Mucosa of descending colon (tissue), 3 donors: ENCODE measurements around the gene KCNB1. TPM values are rescaled to one million over a fixed set of nuclear protein-coding genes. Genes with fewer than 3 reads are reported as not detected.

Source experiments
- ATAC-seq: fragments of 200-7000 bp; cut with Tn5 transposase; one replicate; pipeline ENCODE4 v1.9.1; 2020; ENCODE audit warnings: mild to moderate bottlenecking, moderate library complexity
- DNase-seq, 3 donors: peaks; one replicate each; pipeline ENCODE4 v3.0.0-alpha.2; 2020
- H3K36me3 ChIP-seq: fragments of 200-600 bp; one replicate; pipeline ENCODE4 v1.8.0; 2021; ENCODE audit warnings: low read depth, mild to moderate bottlenecking
- H3K4me1 ChIP-seq: fragments of 200-600 bp; one replicate; pipeline ENCODE4 v1.8.0; 2021; ENCODE audit warnings: low read depth, mild to moderate bottlenecking
- H3K4me3 ChIP-seq: fragments of 200-600 bp; one replicate; pipeline ENCODE4 v1.8.0; 2021; ENCODE audit warnings: mild to moderate bottlenecking
- H3K9me3 ChIP-seq: fragments of 200-600 bp; one replicate; pipeline ENCODE4 v1.8.0; 2021; ENCODE audit warnings: mild to moderate bottlenecking
- intact Hi-C, 2 donors: fragments of 100-400 bp; cut with DNase I in 1 of 2; cut with micrococcal nuclease in 1 of 2; formaldehyde crosslinking; loops; one replicate each; pipeline versions ENCODE4 v1.11.0 to v1.11.1; 2022; cut with DNase I, micrococcal nuclease
- total RNA-seq, 3 donors: library from RNA; stranded (reverse); fragmentation: NEBNext Ultra II Directional in 2 of 3; extraction: Animal tissue kit (Norgen Biotek cat#: 25700) in 2 of 3; gene quantifications; one replicate each; pipeline versions ENCODE4 v1.2.1 to v1.2.4, GENCODE V29; 2021 to 2023
- TF ChIP-seq, protein P1 (sequence below): fragments of 200-600 bp; IDR thresholded peaks from one replicate; pipeline ENCODE4 v1.8.0; 2022; ENCODE audit warnings: antibody characterized with exemption, mild to moderate bottlenecking
- donor health status: DM: no; HTN: no; CAD: no; lungs with moderate emphysema.
- donor health status: DM: no; HTN: no; CAD: no.
- donor health status: DM: no; HTN: yes; CAD: no.

KCNB1 gene
- total RNA-seq, 3 donors from 2014 or later: 0.46 to 14.6 (median 2.3) TPM

DNA sequence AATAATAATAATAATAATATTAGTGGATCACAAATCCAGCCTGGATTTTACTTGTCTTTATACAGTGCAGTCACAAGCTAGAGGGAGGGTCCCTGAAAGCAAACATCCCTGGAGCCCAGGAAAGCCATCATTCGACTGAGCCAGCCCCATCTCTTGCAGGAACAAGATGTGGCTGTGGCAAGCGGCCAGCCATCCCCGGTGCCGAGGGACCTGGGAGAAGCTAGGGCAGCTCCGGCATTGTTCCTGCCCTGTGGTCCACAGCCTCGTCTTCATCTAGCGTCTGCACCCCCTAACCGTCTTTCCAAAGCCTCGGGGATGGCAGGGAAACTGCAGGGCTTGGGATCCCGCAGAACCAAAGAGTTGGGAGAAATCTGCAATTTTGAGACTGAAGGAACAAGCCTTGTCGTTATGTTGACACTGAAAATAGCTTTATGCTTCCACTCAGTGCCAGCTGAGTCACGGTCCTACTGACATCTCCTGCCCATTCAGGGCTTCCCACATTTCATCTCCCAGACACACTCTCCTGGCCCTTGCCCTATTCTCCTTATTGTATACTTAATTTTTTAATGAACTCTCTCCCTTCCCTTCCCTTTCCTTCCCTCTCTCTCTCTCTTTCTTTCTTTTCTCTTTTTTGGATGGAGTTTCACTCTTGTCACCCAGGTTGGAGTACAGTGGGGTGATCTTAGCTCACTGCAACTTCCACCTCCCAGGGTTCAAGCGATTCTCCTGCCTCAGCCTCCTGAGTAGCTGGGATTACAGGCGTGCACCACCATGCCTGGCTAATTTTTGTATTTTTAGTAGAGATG is 142.1 kb downstream of the KCNB1 start:
- Histone ChIP-seq H3K4me1 (no peaks in the 10 kb centered on the region), H3K4me3 (no peak overlapping the region), H3K36me3 (no peaks in the 10 kb centered on the region), H3K9me3 (no peaks in the 10 kb centered on the region)
- intact Hi-C loops: no loop called here
- DNase-seq: no peak
- TF ChIP-seq, protein P1, sequence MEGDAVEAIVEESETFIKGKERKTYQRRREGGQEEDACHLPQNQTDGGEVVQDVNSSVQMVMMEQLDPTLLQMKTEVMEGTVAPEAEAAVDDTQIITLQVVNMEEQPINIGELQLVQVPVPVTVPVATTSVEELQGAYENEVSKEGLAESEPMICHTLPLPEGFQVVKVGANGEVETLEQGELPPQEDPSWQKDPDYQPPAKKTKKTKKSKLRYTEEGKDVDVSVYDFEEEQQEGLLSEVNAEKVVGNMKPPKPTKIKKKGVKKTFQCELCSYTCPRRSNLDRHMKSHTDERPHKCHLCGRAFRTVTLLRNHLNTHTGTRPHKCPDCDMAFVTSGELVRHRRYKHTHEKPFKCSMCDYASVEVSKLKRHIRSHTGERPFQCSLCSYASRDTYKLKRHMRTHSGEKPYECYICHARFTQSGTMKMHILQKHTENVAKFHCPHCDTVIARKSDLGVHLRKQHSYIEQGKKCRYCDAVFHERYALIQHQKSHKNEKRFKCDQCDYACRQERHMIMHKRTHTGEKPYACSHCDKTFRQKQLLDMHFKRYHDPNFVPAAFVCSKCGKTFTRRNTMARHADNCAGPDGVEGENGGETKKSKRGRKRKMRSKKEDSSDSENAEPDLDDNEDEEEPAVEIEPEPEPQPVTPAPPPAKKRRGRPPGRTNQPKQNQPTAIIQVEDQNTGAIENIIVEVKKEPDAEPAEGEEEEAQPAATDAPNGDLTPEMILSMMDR: no peak
- ATAC-seq: no peak

GRCh38 chr20:49339123-49339522 is 143.3 kb downstream of the KCNB1 start:
- H3K9me3 ChIP-seq: no peaks in the 10 kb centered on the region
- ATAC-seq (no peak), DNase-seq (no peak)
- no peak overlapping the region for H3K4me3 ChIP-seq
- intact Hi-C loops: loop anchor here (10.0 kb wide), 2 partner anchors 146 to 166 kb away; partner anchors contain the start of gene KCNB1 (in 1 of the 2)
- TF ChIP-seq, protein P1: no peak
- no peaks in the 10 kb centered on the region for H3K4me1 ChIP-seq
- no peaks in the 10 kb centered on the region for H3K36me3 ChIP-seq

DNA sequence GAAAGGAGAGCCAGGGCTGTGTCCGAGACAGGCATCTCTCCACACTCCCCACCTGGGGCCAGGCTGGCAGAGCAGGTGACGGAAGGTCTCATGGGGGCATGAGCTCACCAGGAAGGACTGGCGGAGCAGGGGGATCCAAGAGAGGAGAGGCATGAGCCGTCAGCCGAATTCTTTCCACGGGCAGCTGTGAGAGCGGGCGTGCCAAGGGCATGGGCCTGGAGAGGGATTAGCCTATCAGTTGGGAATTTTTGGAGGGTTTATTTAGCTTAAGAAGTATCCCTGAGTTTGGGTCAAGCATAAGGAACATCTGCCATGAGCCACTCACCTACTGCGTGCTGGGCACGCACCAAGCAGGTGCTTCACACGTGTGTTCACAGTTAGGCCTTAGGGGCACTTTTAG is 144.4 kb downstream of the KCNB1 start:
- intact Hi-C loops: loop anchor here (10.0 kb wide), 2 partner anchors 147 to 167 kb away; partner anchors contain the start of gene KCNB1 (in 1 of the 2)
- TF ChIP-seq, protein P1: no peak
- ATAC-seq: no peak
- Histone ChIP-seq H3K4me1 (no peaks in the 10 kb centered on the region), H3K9me3 (no peaks in the 10 kb centered on the region), H3K4me3 (no peak overlapping the region), H3K36me3 (no peaks in the 10 kb centered on the region)
- no peak for DNase-seq

DNA sequence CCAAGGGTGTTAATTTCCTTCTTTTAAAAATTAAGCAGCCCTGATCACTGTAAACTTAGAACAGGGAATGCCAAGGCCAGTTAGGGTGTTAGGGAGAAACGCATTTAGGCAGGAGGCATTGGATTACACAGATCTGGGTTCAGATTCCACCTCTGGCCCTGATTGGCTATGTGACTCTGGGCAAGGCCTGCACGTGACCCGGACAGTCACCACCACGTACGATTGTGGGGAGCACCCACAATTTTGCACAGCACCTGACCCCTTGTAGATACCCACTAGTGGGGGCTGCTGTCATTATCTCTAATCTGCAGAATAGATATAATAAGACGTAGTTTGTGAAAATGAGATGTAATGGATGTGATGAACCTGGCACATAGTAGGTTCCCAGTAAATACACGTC is 145.1 kb downstream of the KCNB1 start:
- no peaks in the 10 kb centered on the region for H3K4me1 ChIP-seq
- ATAC-seq: no peak
- no peak for DNase-seq
- no peaks in the 10 kb centered on the region for H3K9me3 ChIP-seq
- intact Hi-C loops: loop anchor here (10.0 kb wide), 2 partner anchors 147 to 167 kb away; partner anchors contain the start of gene KCNB1 (in 1 of the 2)
- TF ChIP-seq, protein P1: no peak
- H3K36me3 ChIP-seq: no peaks in the 10 kb centered on the region
- H3K4me3 ChIP-seq: no peak overlapping the region

- Histone ChIP-seq H3K9me3 (no peaks in the 10 kb centered on the region), H3K4me3 (no peak overlapping the region), H3K36me3 (no peaks in the 10 kb centered on the region), H3K4me1 (no peaks in the 10 kb centered on the region)
- ATAC-seq (no peak), DNase-seq (no peak)
- TF ChIP-seq, protein P1: no peak
- intact Hi-C loops: loop anchor here (10.0 kb wide), 2 partner anchors 148 to 168 kb away; partner anchors contain the start of gene KCNB1 (in 1 of the 2)
Measured at GRCh38 chr20:49336786-49337185, 145.7 kb downstream of the KCNB1 start.
